Measurements from ENCODE around the gene DENND1A. TPM values are rescaled to one million over a fixed set of nuclear protein-coding genes. Genes with fewer than 3 reads are reported as not detected.
A peak's percentile ranks its signal among the peaks of the same experiment; 100 is the strongest.
"Not testable (repeated sequence)": the region's sequence is repeated elsewhere in the genome, so short reads cannot be mapped to it uniquely, and the experiment has no call there.

DENND1A gene
- total RNA-seq, 1 experiment from 2014 or later, result 23.5 TPM

- no peak overlapping the region for H3K4me3 Mint-ChIP-seq
- H3K4me1 Mint-ChIP-seq, result peaks cover 30% of the 10 kb centered on the region
- ChIA-PET CTCF (no interaction called here), POLR2A (no interaction called here)
- no peaks in the 10 kb centered on the region for H3K27me3 Mint-ChIP-seq (ENCODE audit: low read depth)
- no peak for ATAC-seq
- DNase-seq (ENCODE audit: low spot score), result no peak
- TF ChIP-seq ZNF425 (CRISPR knock-in tag; conservative IDR thresholded peaks at IDR 0.05), result no peak
- no peak for TF ChIP-seq ELF4 (CRISPR knock-in tag; IDR thresholded peaks at IDR 0.05; ENCODE audit: low read depth)
- TF ChIP-seq CREB1 (CRISPR knock-in tag; IDR thresholded peaks at IDR 0.05), result no peak
- no peak for TF ChIP-seq GRHL2 (CRISPR knock-in tag; IDR thresholded peaks at IDR 0.05; ENCODE audit: insufficient replicate concordance, severe bottlenecking)
- no peak for TF ChIP-seq ZBTB43 (CRISPR knock-in tag; IDR thresholded peaks at IDR 0.05)
- TF ChIP-seq NFE2L1 (CRISPR knock-in tag; IDR thresholded peaks at IDR 0.05), result no peak
- no peak for TF ChIP-seq ZNF317 (CRISPR knock-in tag; IDR thresholded peaks at IDR 0.05; ENCODE audit: borderline replicate concordance, low read depth)
- TF ChIP-seq SOX15 (CRISPR knock-in tag; IDR thresholded peaks at IDR 0.05), result no peak
- no peak for TF ChIP-seq ZNF219 (CRISPR knock-in tag; IDR thresholded peaks at IDR 0.05; ENCODE audit: borderline replicate concordance)
- no peak for TF ChIP-seq RELA (CRISPR knock-in tag; IDR thresholded peaks at IDR 0.05; ENCODE audit: borderline replicate concordance)
- TF ChIP-seq GTF2I (CRISPR knock-in tag; conservative IDR thresholded peaks at IDR 0.05), result no peak
- TF ChIP-seq ETV6 (CRISPR knock-in tag; IDR thresholded peaks at IDR 0.05), result no peak
- no peak for TF ChIP-seq ZNF512 (CRISPR knock-in tag; IDR thresholded peaks at IDR 0.05; ENCODE audit: borderline replicate concordance)
- TF ChIP-seq SMAD3 (CRISPR knock-in tag; IDR thresholded peaks at IDR 0.05; ENCODE audit: borderline replicate concordance), result no peak
- TF ChIP-seq ZNF232 (CRISPR knock-in tag; IDR thresholded peaks at IDR 0.05), result no peak
- no peak for TF ChIP-seq PRRX2 (CRISPR knock-in tag; IDR thresholded peaks at IDR 0.05)
- no peak for TF ChIP-seq FOXJ3 (CRISPR knock-in tag; IDR thresholded peaks at IDR 0.05; ENCODE audit: borderline replicate concordance)
- no peak for TF ChIP-seq CTCF (IDR thresholded peaks at IDR 0.05)
- peaks cover 7% of the 10 kb centered on the region for H3K9me3 Mint-ChIP-seq
- no peak overlapping the region for H3K27ac Mint-ChIP-seq
- peaks cover 10% of the 10 kb centered on the region for H3K36me3 Mint-ChIP-seq
These were observed 18.9 kb downstream of the DENND1A start for GRCh38 chr9:123911024-123911423.

GRCh38 chr9:123909192-123909591 lies 20.7 kb downstream of the DENND1A start:
- ATAC-seq; H3K27me3 Mint-ChIP-seq (ENCODE audit: low read depth); POLR2A ChIA-PET; DNase-seq (ENCODE audit: low spot score); CTCF ChIA-PET; H3K27ac Mint-ChIP-seq; H3K4me3 Mint-ChIP-seq: not testable (repeated sequence)
- H3K9me3 Mint-ChIP-seq, result peaks cover 13% of the 10 kb centered on the region
- H3K4me1 Mint-ChIP-seq, result peaks cover 33% of the 10 kb centered on the region
- peak; percentile 98 for TF ChIP-seq HMGA2 (CRISPR knock-in tag; IDR thresholded peaks at IDR 0.05)
- H3K36me3 Mint-ChIP-seq, result peaks cover 16% of the 10 kb centered on the region

GRCh38 chr9:123903550-123903949 lies 26.4 kb downstream of the DENND1A start:
- POLR2A ChIA-PET; DNase-seq (ENCODE audit: low spot score); H3K27ac Mint-ChIP-seq; ATAC-seq; H3K27me3 Mint-ChIP-seq (ENCODE audit: low read depth); CTCF ChIA-PET: not testable (repeated sequence)
- Mint-ChIP-seq H3K9me3 (peaks cover 18% of the 10 kb centered on the region), H3K4me3 (peak overlapping the region; percentile 20; the same call in 1 of the 2 replicates), H3K36me3 (peaks cover 22% of the 10 kb centered on the region), H3K4me1 (peaks cover 33% of the 10 kb centered on the region)
